Neuronal stem cell (in vitro differentiated cells): ENCODE measurements around the gene COL19A1.

Source experiments
- DNase-seq: peaks from one replicate; pipeline ENCODE4 v3.0.0-alpha.2; 2013; ENCODE audit warnings: low spot score
- H2AFZ ChIP-seq: one replicate; pipeline ENCODE4 v1.6.1; 2013; ENCODE audit warnings: mild to moderate bottlenecking, low read length, inconsistent platforms
- H2AK5ac ChIP-seq: 2 replicates; pipeline ENCODE4 v1.6.1; 2013; ENCODE audit warnings: low read depth, mild to moderate bottlenecking, inconsistent platforms, low read length, moderate library complexity, mixed read lengths
- H2BK120ac ChIP-seq: 2 replicates; pipeline ENCODE4 v1.6.1; 2013; ENCODE audit warnings: low read depth, mild to moderate bottlenecking, inconsistent platforms, low read length, moderate library complexity, mixed read lengths
- H2BK12ac ChIP-seq: one replicate; pipeline ENCODE4 v1.6.1; 2013; ENCODE audit warnings: low read length, inconsistent platforms
- H2BK15ac ChIP-seq: 2 replicates; pipeline ENCODE4 v1.6.1; 2013; ENCODE audit warnings: mild to moderate bottlenecking, low read length, inconsistent platforms, mixed read lengths
- H2BK5ac ChIP-seq: one replicate; pipeline ENCODE4 v1.6.1; 2013; ENCODE audit warnings: inconsistent platforms, mild to moderate bottlenecking, low read length, moderate library complexity
- H3K14ac ChIP-seq: one replicate; pipeline ENCODE4 v1.6.1; 2013; ENCODE audit warnings: low read length, inconsistent platforms
- H3K18ac ChIP-seq: 2 replicates; pipeline ENCODE4 v1.6.1; 2013; ENCODE audit warnings: low read length, inconsistent platforms
- H3K23ac ChIP-seq: 2 replicates; pipeline ENCODE4 v1.6.1; 2013; ENCODE audit warnings: low read depth, mild to moderate bottlenecking, mixed read lengths, low read length, inconsistent platforms; ENCODE audit not compliant: poor library complexity
- H3K27ac ChIP-seq: replicated peaks from 3 replicates; pipeline ENCODE4 v1.5.1; 2013; ENCODE audit warnings: low read length, inconsistent platforms
- H3K27me3 ChIP-seq, 3 experiments: 2 replicates each; pipeline ENCODE4 v1.6.1; 2013; ENCODE audit warnings: low read length in 3 of 3, mild to moderate bottlenecking in 2 of 3, inconsistent platforms in 1 of 3, low read depth in 1 of 3, mixed read lengths in 1 of 3, moderate library complexity in 1 of 3; ENCODE audit not compliant: control insufficient read depth in 3 of 3, insufficient read depth in 3 of 3
- H3K36me3 ChIP-seq, 2 donors: replicated peaks in 1 of 2; 2 replicates each; pipeline ENCODE4 v1.6.1; 2013; ENCODE audit warnings: low read length in 2 of 2; ENCODE audit not compliant: control insufficient read depth in 2 of 2, insufficient read depth in 2 of 2
- H3K4ac ChIP-seq: 2 replicates; pipeline ENCODE4 v1.6.1; 2013; ENCODE audit warnings: inconsistent platforms, mild to moderate bottlenecking, low read length, moderate library complexity
- H3K4me1 ChIP-seq, 2 donors: 1 replicate in 1 of 2; 2 replicates in 1 of 2; pipeline ENCODE4 v1.6.1; 2013; ENCODE audit warnings: low read length in 2 of 2, low read depth in 1 of 2; ENCODE audit not compliant: control insufficient read depth in 2 of 2, insufficient read depth in 1 of 2
- H3K4me2 ChIP-seq: one replicate; pipeline ENCODE4 v1.6.1; 2013; ENCODE audit warnings: mild to moderate bottlenecking, low read length, inconsistent platforms; ENCODE audit not compliant: insufficient read depth, poor library complexity, severe bottlenecking
- H3K4me3 ChIP-seq, 2 donors: 2 replicates each; pipeline ENCODE4 v1.5.1; 2013; ENCODE audit warnings: low read length in 2 of 2, mild to moderate bottlenecking in 2 of 2, inconsistent platforms in 1 of 2, moderate library complexity in 1 of 2
- H3K79me1 ChIP-seq: one replicate; pipeline ENCODE4 v1.6.1; 2013; ENCODE audit warnings: low read depth, mild to moderate bottlenecking, inconsistent platforms, low read length, moderate library complexity
- H3K9ac ChIP-seq: one replicate; pipeline ENCODE4 v1.6.1; 2013; ENCODE audit warnings: mild to moderate bottlenecking, low read depth, low read length, inconsistent platforms; ENCODE audit not compliant: poor library complexity
- H3K9me3 ChIP-seq, 2 donors: replicated peaks in 1 of 2; 2 replicates each; pipeline versions ENCODE3 to v1.6.1; 2013; ENCODE audit warnings: low read length in 2 of 2, mild to moderate bottlenecking in 2 of 2, inconsistent platforms in 1 of 2, low read depth in 1 of 2, mixed read lengths in 1 of 2, moderate library complexity in 1 of 2; ENCODE audit not compliant: control insufficient read depth in 2 of 2, insufficient read depth in 1 of 2
- H4K8ac ChIP-seq: one replicate; pipeline ENCODE4 v1.6.1; 2013; ENCODE audit warnings: low read depth, mild to moderate bottlenecking, inconsistent platforms, low read length, moderate library complexity
- H4K91ac ChIP-seq: one replicate; pipeline ENCODE4 v1.6.1; 2013; ENCODE audit warnings: low read length, low read depth, mild to moderate bottlenecking, inconsistent platforms; ENCODE audit not compliant: poor library complexity
- WGBS, 2 donors: extraction: QIAGEN DNeasy Blood & Tissue Kit; methylation state at CpG; one replicate each; pipeline ENCODE4 v1.1.7; 2013; ENCODE audit warnings: missing lambda C conversion rate in 2 of 2, mixed read lengths in 1 of 2; ENCODE audit not compliant: insufficient read length in 2 of 2, insufficient replicate concordance in 1 of 2; ENCODE audit errors: extremely low coverage in 2 of 2; 5-methylcytosine and 5-hydroxymethylcytosine counted together

Gene COL19A1

DNA sequence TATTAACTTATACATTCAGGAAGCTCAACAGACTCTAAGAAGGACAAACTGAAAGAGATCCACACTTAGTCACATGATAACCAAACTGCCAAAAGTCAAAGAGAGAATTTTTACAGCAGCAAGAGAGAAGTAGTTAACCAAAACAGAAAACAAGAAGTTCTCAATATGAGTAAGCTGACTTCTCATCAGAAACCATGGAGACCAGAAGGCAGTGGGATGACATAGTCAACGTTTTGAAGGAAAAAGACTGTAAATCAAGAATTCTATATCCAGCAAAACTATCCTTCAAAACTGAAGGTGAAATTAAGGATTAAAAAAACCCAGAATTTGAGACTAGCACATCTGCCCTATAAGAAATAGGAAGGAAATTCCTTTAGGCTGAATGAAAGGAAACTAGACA, 60.4 kb downstream of the COL19A1 start:
- Histone ChIP-seq H3K14ac (no peak overlapping the region), H3K9me3 (peaks cover 1 to 6% of the 10 kb centered on the region in 2 donors), H3K9ac (no peak overlapping the region), H2AFZ (no peak overlapping the region), H3K79me1 (no peaks in the 10 kb centered on the region), H2AK5ac (no peak overlapping the region), H3K4me1 (no peaks in the 10 kb centered on the region), H3K4ac (no peak overlapping the region), H3K4me3 (no peak overlapping the region), H2BK120ac (no peak overlapping the region), H2BK15ac (no peak overlapping the region), H4K8ac (no peak overlapping the region), H3K18ac (no peak overlapping the region), H3K27ac (no peak overlapping the region), H3K4me2 (no peak overlapping the region), H2BK12ac (no peak overlapping the region), H4K91ac (no peak overlapping the region), H2BK5ac (no peak overlapping the region), H3K27me3 (no peaks in the 10 kb centered on the region), H3K36me3 (no peaks in the 10 kb centered on the region), H3K23ac (no peak overlapping the region)
- no peak for DNase-seq
- no CpG with 5 or more reads among the region's 1 CpG for WGBS, 2 donors

DNA sequence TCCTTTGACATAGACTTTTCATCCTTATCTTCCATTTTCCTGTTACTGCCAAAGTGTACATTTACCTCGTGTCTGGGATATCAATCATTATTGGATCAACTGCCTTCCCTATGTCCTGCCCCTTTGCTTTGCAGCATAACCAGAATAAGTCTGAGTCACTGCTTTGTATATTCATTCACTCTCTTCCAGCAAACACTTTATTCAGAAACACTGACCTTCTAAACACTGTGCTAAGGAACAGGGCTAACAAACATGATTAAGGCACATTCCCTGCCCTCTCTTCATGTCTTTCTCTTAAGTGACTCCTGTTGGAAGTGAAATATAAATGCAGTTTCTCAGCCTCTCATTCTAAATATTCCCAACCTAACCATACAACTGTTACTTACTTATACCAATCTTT, 66.9 kb downstream of the COL19A1 start:
- no peak overlapping the region for H3K27ac ChIP-seq
- no peak overlapping the region for H2BK5ac ChIP-seq
- no peaks in the 10 kb centered on the region for H3K27me3 ChIP-seq
- H3K79me1 ChIP-seq: no peaks in the 10 kb centered on the region
- H3K23ac ChIP-seq: no peak overlapping the region
- no peak overlapping the region for H3K9ac ChIP-seq
- no peak overlapping the region for H2BK120ac ChIP-seq
- no peaks in the 10 kb centered on the region for H3K36me3 ChIP-seq
- H3K4me2 ChIP-seq: no peak overlapping the region
- WGBS, 2 donors: no CpG with 5 or more reads among the region's 1 CpG
- H2AK5ac ChIP-seq: no peak overlapping the region
- H2BK15ac ChIP-seq: no peak overlapping the region
- H3K4me3 ChIP-seq: no peak overlapping the region
- DNase-seq: no peak
- H3K14ac ChIP-seq: no peak overlapping the region
- H4K8ac ChIP-seq: no peak overlapping the region
- H4K91ac ChIP-seq: no peak overlapping the region
- H3K18ac ChIP-seq: no peak overlapping the region
- H2BK12ac ChIP-seq: no peak overlapping the region
- H3K4ac ChIP-seq: no peak overlapping the region
- H2AFZ ChIP-seq: peak overlapping the region; percentile 56
- H3K4me1 ChIP-seq: no peaks in the 10 kb centered on the region
- H3K9me3 ChIP-seq: peaks cover 0 to 1% of the 10 kb centered on the region in 2 donors

DNA sequence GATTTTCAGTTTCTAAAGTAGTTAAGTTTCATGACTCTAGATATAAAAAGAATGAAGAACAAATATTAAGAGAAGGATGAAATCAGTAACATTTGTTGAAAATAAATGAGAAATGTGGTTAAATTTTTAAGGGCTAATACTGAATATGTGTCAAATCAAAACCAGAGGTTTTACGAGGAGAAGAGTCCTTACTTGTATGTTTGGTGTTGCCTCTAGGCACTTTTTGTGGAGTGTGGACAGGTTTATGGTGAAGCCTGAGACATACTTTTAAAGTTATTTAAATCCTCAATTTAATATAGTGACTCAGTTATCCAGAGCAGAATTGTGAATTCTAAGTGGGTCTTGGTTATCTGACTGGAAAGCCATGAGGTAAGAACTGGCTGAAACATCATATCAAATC, 68.7 kb downstream of the COL19A1 start:
- no peak overlapping the region for H3K23ac ChIP-seq
- H3K4me3 ChIP-seq: no peak overlapping the region
- no peaks in the 10 kb centered on the region for H3K4me1 ChIP-seq
- no peak overlapping the region for H3K27ac ChIP-seq
- H3K27me3 ChIP-seq: no peaks in the 10 kb centered on the region
- H3K79me1 ChIP-seq: no peaks in the 10 kb centered on the region
- no peak overlapping the region for H3K9ac ChIP-seq
- no peak overlapping the region for H4K91ac ChIP-seq
- no peak overlapping the region for H2BK5ac ChIP-seq
- no peak overlapping the region for H2BK12ac ChIP-seq
- H2AK5ac ChIP-seq: no peak overlapping the region
- DNase-seq: no peak
- H3K36me3 ChIP-seq: no peaks in the 10 kb centered on the region
- H3K4me2 ChIP-seq: no peak overlapping the region
- H3K9me3 ChIP-seq: no peaks in the 10 kb centered on the region
- H3K18ac ChIP-seq: no peak overlapping the region
- no peak overlapping the region for H3K14ac ChIP-seq
- no peak overlapping the region for H2AFZ ChIP-seq
- no peak overlapping the region for H2BK120ac ChIP-seq
- H3K4ac ChIP-seq: no peak overlapping the region
- no CpG with 5 or more reads among the region's 1 CpG for WGBS, 2 donors
- no peak overlapping the region for H4K8ac ChIP-seq
- no peak overlapping the region for H2BK15ac ChIP-seq

- H2BK12ac ChIP-seq: no peak overlapping the region
- no peak overlapping the region for H3K23ac ChIP-seq
Measured at GRCh38 chr6:69936674-69937363, 70.5 kb downstream of the COL19A1 start.

More at GRCh38 chr6:69936674-69937363, 70.5 kb downstream of the COL19A1 start:
- no peak overlapping the region for H2AK5ac ChIP-seq
- H3K9me3 ChIP-seq: no peaks in the 10 kb centered on the region
- no peaks in the 10 kb centered on the region for H3K36me3 ChIP-seq
- no peaks in the 10 kb centered on the region for H3K27me3 ChIP-seq
- H4K8ac ChIP-seq: no peak overlapping the region
- H3K27ac ChIP-seq: no peak overlapping the region
- no peak overlapping the region for H2BK120ac ChIP-seq
- H3K9ac ChIP-seq: no peak overlapping the region
- H3K4ac ChIP-seq: no peak overlapping the region
- no peak overlapping the region for H2AFZ ChIP-seq
- H3K4me3 ChIP-seq: no peak overlapping the region
- no peak overlapping the region for H3K18ac ChIP-seq
- no peak overlapping the region for H2BK15ac ChIP-seq
- H3K14ac ChIP-seq: no peak overlapping the region
- H2BK5ac ChIP-seq: no peak overlapping the region
- H3K79me1 ChIP-seq: no peaks in the 10 kb centered on the region
- no peak overlapping the region for H3K4me2 ChIP-seq
- H3K4me1 ChIP-seq: no peaks in the 10 kb centered on the region
- no peak overlapping the region for H4K91ac ChIP-seq
- no peak for DNase-seq
